ENCODE results near the gene ICE2. TPM values are rescaled to one million over a fixed set of nuclear protein-coding genes. Genes with fewer than 3 reads are reported as not detected.

ICE2 gene
- total RNA-seq, 1 donor from 2014 or later, result 67.2 TPM

- Mint-ChIP-seq H3K9me3 (no peaks in the 10 kb centered on the region), H3K27me3 (ENCODE audit: low read depth) (no peaks in the 10 kb centered on the region), H3K4me1 (peaks cover 75% of the 10 kb centered on the region), H3K4me3 (no peak overlapping the region), H3K27ac (peak overlapping the region; percentile 97), H3K36me3 (peaks cover 51% of the 10 kb centered on the region)
- no peak for TF ChIP-seq CTCF (IDR thresholded peaks at IDR 0.05; ENCODE audit: unreplicated experiment)
- DNase-seq (ENCODE audit: low spot score in 2 of 2, unreplicated experiment in 2 of 2), result no peak
These were observed 106.7 kb downstream of the ICE2 start for GRCh38 chr15:60372227-60372626.

- Mint-ChIP-seq H3K36me3 (peaks cover 47% of the 10 kb centered on the region), H3K27me3 (ENCODE audit: low read depth) (no peaks in the 10 kb centered on the region), H3K4me1 (peaks cover 67% of the 10 kb centered on the region), H3K9me3 (no peaks in the 10 kb centered on the region), H3K27ac (peak overlapping the region; percentile 98), H3K4me3 (peak overlapping the region; percentile 2)
- TF ChIP-seq CTCF (IDR thresholded peaks at IDR 0.05; ENCODE audit: unreplicated experiment), result no peak
- no peak for DNase-seq (ENCODE audit: low spot score in 2 of 2, unreplicated experiment in 2 of 2)
These were observed 107.5 kb downstream of the ICE2 start for GRCh38 chr15:60371175-60372051.

GRCh38 chr15:60370869-60371136 lies 108.1 kb downstream of the ICE2 start:
- peaks cover 61% of the 10 kb centered on the region for H3K4me1 Mint-ChIP-seq
- no peaks in the 10 kb centered on the region for H3K9me3 Mint-ChIP-seq
- no peaks in the 10 kb centered on the region for H3K27me3 Mint-ChIP-seq (ENCODE audit: low read depth)
- H3K4me3 Mint-ChIP-seq, result no peak overlapping the region
- no peak for TF ChIP-seq CTCF (IDR thresholded peaks at IDR 0.05; ENCODE audit: unreplicated experiment)
- peaks cover 45% of the 10 kb centered on the region for H3K36me3 Mint-ChIP-seq
- DNase-seq (ENCODE audit: low spot score in 2 of 2, unreplicated experiment in 2 of 2), result no peak
- H3K27ac Mint-ChIP-seq, result peak overlapping the region; percentile 98

- DNase-seq (ENCODE audit: low spot score in 2 of 2, unreplicated experiment in 2 of 2), result no peak
- H3K27ac Mint-ChIP-seq, result peak overlapping the region; percentile 98
- H3K36me3 Mint-ChIP-seq, result peaks cover 45% of the 10 kb centered on the region
- no peaks in the 10 kb centered on the region for H3K27me3 Mint-ChIP-seq (ENCODE audit: low read depth)
- H3K9me3 Mint-ChIP-seq, result peaks cover 2% of the 10 kb centered on the region
- H3K4me1 Mint-ChIP-seq, result peaks cover 57% of the 10 kb centered on the region
- no peak overlapping the region for H3K4me3 Mint-ChIP-seq
- no peak for TF ChIP-seq CTCF (IDR thresholded peaks at IDR 0.05; ENCODE audit: unreplicated experiment)
These were observed 108.7 kb downstream of the ICE2 start for GRCh38 chr15:60370105-60370868.

- Mint-ChIP-seq H3K4me1 (peaks cover 52% of the 10 kb centered on the region), H3K4me3 (no peak overlapping the region), H3K36me3 (peaks cover 47% of the 10 kb centered on the region), H3K27me3 (ENCODE audit: low read depth) (no peaks in the 10 kb centered on the region), H3K27ac (peak overlapping the region; percentile 98), H3K9me3 (peaks cover 3% of the 10 kb centered on the region)
- no peak for DNase-seq (ENCODE audit: low spot score in 2 of 2, unreplicated experiment in 2 of 2)
- TF ChIP-seq CTCF (IDR thresholded peaks at IDR 0.05; ENCODE audit: unreplicated experiment), result no peak
These were observed 109.2 kb downstream of the ICE2 start for GRCh38 chr15:60369696-60370095.

Other genes with a start within 250 kb of the ICE2 start
- 1,031 to 1,044 TPM (median 1,040 TPM) in 3 replicates for gene ANXA2, start 81.2 kb downstream of the ICE2 start, total RNA-seq